ENCODE results near the gene AFAP1.

Gene AFAP1

GRCh38 chr4:7838136-7838782 lies 101.4 kb downstream of the AFAP1 start:
- CTCF ChIA-PET = no interaction called here
- no peak for DNase-seq (ENCODE audit: extremely low spot score)
- TF ChIP-seq FOXM1 (IDR thresholded peaks at IDR 0.05; ENCODE audit: borderline replicate concordance) (no peak), FOXK2 (IDR thresholded peaks at IDR 0.05) (no peak), FOXA1 (IDR thresholded peaks at IDR 0.05) (no peak), ZNF384 (IDR thresholded peaks at IDR 0.05) (no peak), L3MBTL2 (conservative IDR thresholded peaks at IDR 0.05) (no peak), NFRKB (IDR thresholded peaks at IDR 0.05) (no peak), HDGF (IDR thresholded peaks at IDR 0.05; ENCODE audit: borderline replicate concordance) (no peak), TARDBP (IDR thresholded peaks at IDR 0.05) (no peak), BHLHE40 (IDR thresholded peaks at IDR 0.05; ENCODE audit: borderline replicate concordance) (no peak), CTBP1 (IDR thresholded peaks at IDR 0.05; ENCODE audit: borderline replicate concordance) (no peak), ELF4 (IDR thresholded peaks at IDR 0.05) (no peak), ARNT (IDR thresholded peaks at IDR 0.05) (no peak), SUZ12 (IDR thresholded peaks at IDR 0.05) (no peak), SP1 (IDR thresholded peaks at IDR 0.05) (no peak), LEF1 (IDR thresholded peaks at IDR 0.05; ENCODE audit: borderline replicate concordance) (no peak)
- TF ChIP-seq, protein P1, sequence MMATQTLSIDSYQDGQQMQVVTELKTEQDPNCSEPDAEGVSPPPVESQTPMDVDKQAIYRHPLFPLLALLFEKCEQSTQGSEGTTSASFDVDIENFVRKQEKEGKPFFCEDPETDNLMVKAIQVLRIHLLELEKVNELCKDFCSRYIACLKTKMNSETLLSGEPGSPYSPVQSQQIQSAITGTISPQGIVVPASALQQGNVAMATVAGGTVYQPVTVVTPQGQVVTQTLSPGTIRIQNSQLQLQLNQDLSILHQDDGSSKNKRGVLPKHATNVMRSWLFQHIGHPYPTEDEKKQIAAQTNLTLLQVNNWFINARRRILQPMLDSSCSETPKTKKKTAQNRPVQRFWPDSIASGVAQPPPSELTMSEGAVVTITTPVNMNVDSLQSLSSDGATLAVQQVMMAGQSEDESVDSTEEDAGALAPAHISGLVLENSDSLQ (IDR thresholded peaks at IDR 0.05) = no peak
- POLR2A ChIA-PET = no interaction called here

DNA sequence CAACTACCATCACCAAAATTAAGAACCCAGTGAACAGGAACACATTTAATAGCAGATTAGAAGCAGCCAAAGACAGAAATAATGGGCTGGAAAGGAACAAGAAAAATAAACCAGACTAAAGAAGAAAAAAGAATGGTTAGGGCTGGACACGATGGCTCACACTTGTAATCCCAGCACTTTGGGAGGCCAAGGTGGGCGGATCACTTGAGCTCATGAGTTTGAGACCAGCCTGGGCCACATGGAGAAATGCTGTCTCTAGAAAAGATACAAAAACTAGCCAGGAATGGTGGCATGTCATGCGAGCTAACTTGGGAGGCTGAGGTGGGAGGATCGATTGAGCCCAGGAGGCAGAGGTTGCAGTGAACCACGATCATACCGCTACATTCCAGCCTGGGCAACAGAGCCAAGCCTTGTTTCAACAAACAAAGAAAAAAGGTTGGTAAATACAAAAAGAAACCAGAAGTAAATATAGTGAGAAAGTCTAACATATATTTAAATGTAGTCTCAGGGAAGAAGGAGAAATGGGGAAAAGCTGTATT lies 102.0 kb downstream of the AFAP1 start:
- CTCF ChIA-PET = no interaction called here
- TF ChIP-seq HDGF (IDR thresholded peaks at IDR 0.05; ENCODE audit: borderline replicate concordance) = no peak
- TF ChIP-seq SP1 (IDR thresholded peaks at IDR 0.05) = no peak
- TF ChIP-seq ARNT (IDR thresholded peaks at IDR 0.05) = no peak
- no peak for TF ChIP-seq FOXA1 (IDR thresholded peaks at IDR 0.05)
- no peak for TF ChIP-seq NFRKB (IDR thresholded peaks at IDR 0.05)
- TF ChIP-seq ZNF384 (IDR thresholded peaks at IDR 0.05) = no peak
- no peak for TF ChIP-seq FOXK2 (IDR thresholded peaks at IDR 0.05)
- no peak for TF ChIP-seq SUZ12 (IDR thresholded peaks at IDR 0.05)
- no peak for TF ChIP-seq FOXM1 (IDR thresholded peaks at IDR 0.05; ENCODE audit: borderline replicate concordance)
- TF ChIP-seq TARDBP (IDR thresholded peaks at IDR 0.05) = no peak
- no peak for TF ChIP-seq ELF4 (IDR thresholded peaks at IDR 0.05)
- no peak for TF ChIP-seq L3MBTL2 (conservative IDR thresholded peaks at IDR 0.05)
- no peak for TF ChIP-seq BHLHE40 (IDR thresholded peaks at IDR 0.05; ENCODE audit: borderline replicate concordance)
- TF ChIP-seq, protein P1 (IDR thresholded peaks at IDR 0.05) = no peak
- TF ChIP-seq LEF1 (IDR thresholded peaks at IDR 0.05; ENCODE audit: borderline replicate concordance) = no peak
- no peak for DNase-seq (ENCODE audit: extremely low spot score)
- POLR2A ChIA-PET = no interaction called here

- POLR2A ChIA-PET = no interaction called here
- CTCF ChIA-PET = interaction anchor here (1.1 to 1.7 kb wide), 2 partner anchors 12 to 28 kb away, joined by 4 read pairs; no protein-coding TSS in a partner anchor
These were observed 107.6 kb downstream of the AFAP1 start for GRCh38 chr4:7831858-7832730.

DNA sequence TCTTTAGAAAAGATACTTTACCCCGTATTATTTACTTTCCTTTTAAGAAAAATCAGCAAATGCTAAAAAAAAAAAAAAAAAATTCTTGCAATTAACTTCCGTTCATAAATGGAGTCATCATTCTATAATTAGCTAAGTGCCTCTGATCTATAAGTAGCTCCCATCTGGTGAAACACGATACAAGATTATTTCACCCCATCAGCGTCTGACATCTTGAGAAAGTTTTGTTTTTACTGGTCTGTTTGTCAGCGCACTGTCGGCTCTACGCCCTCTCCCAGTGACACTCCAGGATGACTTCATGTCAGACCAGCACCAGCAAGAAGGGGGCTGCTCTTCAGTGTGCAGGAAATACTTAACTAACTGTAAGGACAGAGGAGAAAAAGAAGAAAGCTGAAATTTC lies 108.3 kb downstream of the AFAP1 start:
- DNase-seq (ENCODE audit: extremely low spot score) = peak; percentile 20

More at GRCh38 chr4:7831858-7832730, 107.6 kb downstream of the AFAP1 start:
- no peak for DNase-seq (ENCODE audit: extremely low spot score)
- TF ChIP-seq HDGF (IDR thresholded peaks at IDR 0.05; ENCODE audit: borderline replicate concordance) (no peak), SUZ12 (IDR thresholded peaks at IDR 0.05) (no peak), ELF4 (IDR thresholded peaks at IDR 0.05) (no peak), ARNT (IDR thresholded peaks at IDR 0.05) (no peak), SP1 (IDR thresholded peaks at IDR 0.05) (no peak), CTBP1 (IDR thresholded peaks at IDR 0.05; ENCODE audit: borderline replicate concordance) (no peak)
- TF ChIP-seq, protein P1 (IDR thresholded peaks at IDR 0.05) = no peak

DNA sequence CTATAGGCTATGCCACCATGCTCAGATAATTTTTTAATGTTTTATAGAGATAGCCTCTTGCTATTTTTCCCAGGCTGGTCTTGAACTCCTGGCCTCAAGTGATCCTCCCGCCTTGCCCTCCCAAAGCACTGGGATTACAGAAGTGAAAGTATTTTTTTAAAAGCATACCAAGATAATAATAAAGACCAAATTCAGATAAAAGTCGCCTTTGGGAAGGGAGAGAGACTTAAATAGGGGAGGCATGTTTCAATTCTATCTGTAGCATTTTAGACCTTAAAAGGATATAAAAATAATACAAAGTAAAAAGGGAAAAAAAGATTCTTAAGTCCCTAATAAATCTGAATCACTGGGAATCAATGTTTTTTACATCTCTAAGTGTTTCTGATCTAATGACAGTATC lies 108.9 kb downstream of the AFAP1 start:
- CTCF ChIA-PET = interaction anchor here (0.8 to 1.7 kb wide), 3 partner anchors 13 to 1078 kb away, joined by 3 to 4 read pairs (median 3); no protein-coding TSS in a partner anchor
- no peak for TF ChIP-seq ARNT (IDR thresholded peaks at IDR 0.05)
- no peak for TF ChIP-seq SUZ12 (IDR thresholded peaks at IDR 0.05)
- no peak for TF ChIP-seq HDGF (IDR thresholded peaks at IDR 0.05; ENCODE audit: borderline replicate concordance)
- no peak for TF ChIP-seq FOXK2 (IDR thresholded peaks at IDR 0.05)
- no peak for TF ChIP-seq SP1 (IDR thresholded peaks at IDR 0.05)
- TF ChIP-seq TARDBP (IDR thresholded peaks at IDR 0.05) = no peak
- no peak for TF ChIP-seq ELF4 (IDR thresholded peaks at IDR 0.05)
- TF ChIP-seq, protein P1 (IDR thresholded peaks at IDR 0.05) = no peak
- no peak for TF ChIP-seq L3MBTL2 (conservative IDR thresholded peaks at IDR 0.05)
- TF ChIP-seq BHLHE40 (IDR thresholded peaks at IDR 0.05; ENCODE audit: borderline replicate concordance) = no peak
- no peak for TF ChIP-seq LEF1 (IDR thresholded peaks at IDR 0.05; ENCODE audit: borderline replicate concordance)
- no peak for TF ChIP-seq FOXM1 (IDR thresholded peaks at IDR 0.05; ENCODE audit: borderline replicate concordance)
- TF ChIP-seq NFRKB (IDR thresholded peaks at IDR 0.05) = no peak
- TF ChIP-seq CTBP1 (IDR thresholded peaks at IDR 0.05; ENCODE audit: borderline replicate concordance) = no peak
- no peak for TF ChIP-seq ZNF384 (IDR thresholded peaks at IDR 0.05)
- no peak for TF ChIP-seq FOXA1 (IDR thresholded peaks at IDR 0.05)
- POLR2A ChIA-PET = no interaction called here
- DNase-seq (ENCODE audit: extremely low spot score) = no peak

More for the DNA sequence above, 108.3 kb downstream of the AFAP1 start:
- POLR2A ChIA-PET = no interaction called here
- CTCF ChIA-PET = interaction anchor here (0.5 to 1.7 kb wide), 3 partner anchors 13 to 59 kb away, joined by 3 to 4 read pairs (median 4); no protein-coding TSS in a partner anchor
- peak; percentile 38; the same call in 1 of the 2 replicates for TF ChIP-seq ZNF384 (IDR thresholded peaks at IDR 0.05)
- TF ChIP-seq HDGF (IDR thresholded peaks at IDR 0.05; ENCODE audit: borderline replicate concordance) = no peak
